NB4 (cell line): ENCODE data around the gene KCTD7.
"Not testable (repeated sequence)": the region's sequence is repeated elsewhere in the genome, so short reads cannot be mapped to it uniquely, and the experiment has no call there.

Experiments
- DNase-seq: peaks from one replicate; pipeline ENCODE4 v3.0.0; 2010; ENCODE audit warnings: low read depth
- H3K4me3 ChIP-seq: one replicate; pipeline ENCODE4 v1.5.1; 2011; ENCODE audit warnings: mild to moderate bottlenecking, low read depth, low read length, moderate library complexity
- MYC ChIP-seq: IDR thresholded peaks from 2 replicates; pipeline ENCODE4 v1.6.1; 2011; ENCODE audit warnings: low read depth, low read length
- POLR2A ChIP-seq: IDR thresholded peaks from 2 replicates; pipeline ENCODE4 v1.6.1; 2011; ENCODE audit warnings: mild to moderate bottlenecking; ENCODE audit not compliant: insufficient read length; ENCODE audit errors: extremely low read depth
- TF ChIP-seq, protein P1 (sequence below): IDR thresholded peaks from 2 replicates; pipeline ENCODE4 v1.6.1; 2011; ENCODE audit warnings: low read depth, low read length
- TF ChIP-seq, protein P2 (sequence below): IDR thresholded peaks from one replicate; pipeline ENCODE4 v1.5.1; 2012; ENCODE audit warnings: low read depth, low read length

Gene KCTD7

DNA sequence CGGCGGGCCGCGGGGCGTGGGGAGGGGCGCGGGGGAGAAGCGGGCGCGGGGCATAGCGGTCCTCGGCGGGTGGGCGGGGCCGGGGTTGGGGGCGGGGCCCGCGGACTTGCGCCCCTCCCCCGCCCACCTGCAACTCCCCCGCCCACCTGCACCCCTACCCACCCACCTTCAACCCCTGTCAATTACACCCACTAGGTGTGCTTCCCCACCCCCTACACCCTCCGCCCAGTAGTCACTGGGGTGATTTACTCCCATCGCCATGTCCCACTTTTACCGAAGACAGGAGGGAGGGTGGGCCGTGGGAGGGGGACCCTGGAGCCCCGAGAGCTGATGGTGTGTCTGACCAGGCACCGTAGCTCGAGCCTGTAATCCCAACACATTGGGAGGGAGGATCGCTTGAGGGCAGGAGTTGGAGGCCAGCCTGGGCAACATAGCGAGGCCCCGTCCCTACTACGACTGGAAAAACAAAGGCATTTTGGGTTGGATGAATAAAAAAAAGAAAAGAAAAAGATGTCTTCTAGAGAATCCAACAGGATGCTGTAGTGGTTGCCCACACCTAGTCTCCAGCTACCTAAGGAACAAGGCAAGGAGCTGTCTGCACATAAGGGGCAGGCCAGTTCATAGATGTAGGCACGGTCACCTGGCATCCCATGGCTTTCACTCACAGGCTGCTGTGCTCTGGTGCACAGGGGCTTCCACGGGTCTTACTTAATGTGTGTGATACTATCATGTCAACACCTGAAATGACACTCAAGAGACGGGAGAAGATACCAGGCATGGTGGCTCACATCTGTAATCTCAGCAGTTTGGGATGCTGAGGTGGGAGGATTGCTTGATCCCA is 761 bp downstream of the KCTD7 start:
- DNase-seq = no peak
- TF ChIP-seq, protein P1, sequence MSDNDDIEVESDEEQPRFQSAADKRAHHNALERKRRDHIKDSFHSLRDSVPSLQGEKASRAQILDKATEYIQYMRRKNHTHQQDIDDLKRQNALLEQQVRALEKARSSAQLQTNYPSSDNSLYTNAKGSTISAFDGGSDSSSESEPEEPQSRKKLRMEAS = no peak
- TF ChIP-seq, protein P2, sequence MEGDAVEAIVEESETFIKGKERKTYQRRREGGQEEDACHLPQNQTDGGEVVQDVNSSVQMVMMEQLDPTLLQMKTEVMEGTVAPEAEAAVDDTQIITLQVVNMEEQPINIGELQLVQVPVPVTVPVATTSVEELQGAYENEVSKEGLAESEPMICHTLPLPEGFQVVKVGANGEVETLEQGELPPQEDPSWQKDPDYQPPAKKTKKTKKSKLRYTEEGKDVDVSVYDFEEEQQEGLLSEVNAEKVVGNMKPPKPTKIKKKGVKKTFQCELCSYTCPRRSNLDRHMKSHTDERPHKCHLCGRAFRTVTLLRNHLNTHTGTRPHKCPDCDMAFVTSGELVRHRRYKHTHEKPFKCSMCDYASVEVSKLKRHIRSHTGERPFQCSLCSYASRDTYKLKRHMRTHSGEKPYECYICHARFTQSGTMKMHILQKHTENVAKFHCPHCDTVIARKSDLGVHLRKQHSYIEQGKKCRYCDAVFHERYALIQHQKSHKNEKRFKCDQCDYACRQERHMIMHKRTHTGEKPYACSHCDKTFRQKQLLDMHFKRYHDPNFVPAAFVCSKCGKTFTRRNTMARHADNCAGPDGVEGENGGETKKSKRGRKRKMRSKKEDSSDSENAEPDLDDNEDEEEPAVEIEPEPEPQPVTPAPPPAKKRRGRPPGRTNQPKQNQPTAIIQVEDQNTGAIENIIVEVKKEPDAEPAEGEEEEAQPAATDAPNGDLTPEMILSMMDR = no peak
- no peak; the same call in 1 of the 2 replicates for TF ChIP-seq MYC
- no peak for TF ChIP-seq POLR2A
- peak overlapping the region; percentile 47 for H3K4me3 ChIP-seq

DNA sequence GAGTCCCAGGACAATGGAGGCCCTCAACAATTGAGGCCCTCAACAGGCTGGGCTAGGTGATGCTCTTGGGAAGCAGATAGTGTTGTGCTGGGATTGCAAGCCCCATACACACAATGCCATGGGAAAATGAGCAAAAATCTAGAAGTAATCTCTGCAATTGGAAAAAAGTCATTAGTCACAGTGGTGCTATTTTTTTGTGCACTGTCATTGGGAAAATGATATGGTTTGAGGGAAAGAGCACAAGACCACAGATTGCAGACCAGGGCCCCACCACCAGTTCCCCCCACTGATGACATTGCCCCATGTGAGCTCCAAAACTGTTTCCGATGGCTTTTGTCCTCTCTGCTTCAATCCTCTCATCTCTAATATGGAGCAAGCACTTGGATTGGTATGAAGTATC is 1.9 kb downstream of the KCTD7 start:
- DNase-seq = peak; percentile 74
- TF ChIP-seq, protein P2 = no peak
- TF ChIP-seq POLR2A = no peak
- TF ChIP-seq, protein P1 = no peak
- no peak for TF ChIP-seq MYC
- H3K4me3 ChIP-seq = no peak overlapping the region

DNA sequence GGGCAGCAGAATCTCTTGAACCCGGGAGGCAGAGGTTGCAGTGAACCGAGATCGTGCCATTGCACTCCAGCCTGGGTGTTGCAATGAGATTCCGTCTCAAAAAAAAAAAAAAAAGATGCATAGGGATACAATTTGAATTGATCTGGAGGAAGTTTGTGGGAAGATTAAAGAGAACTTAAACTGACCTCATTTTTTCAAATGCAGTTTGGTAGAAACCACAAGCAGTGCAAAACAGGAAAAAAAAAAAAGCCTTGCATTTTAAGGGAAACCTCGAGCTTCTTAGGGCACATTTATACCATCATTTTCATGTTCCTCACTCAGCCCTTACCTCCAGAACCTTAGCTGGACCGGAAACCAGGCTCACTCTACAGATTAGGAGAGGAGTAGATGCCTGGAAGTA is 2.8 kb downstream of the KCTD7 start:
- TF ChIP-seq, protein P1 = no peak
- TF ChIP-seq, protein P2 = no peak
- TF ChIP-seq MYC = no peak
- no peak for TF ChIP-seq POLR2A
- H3K4me3 ChIP-seq = no peak overlapping the region
- peak; percentile 81 for DNase-seq

DNA sequence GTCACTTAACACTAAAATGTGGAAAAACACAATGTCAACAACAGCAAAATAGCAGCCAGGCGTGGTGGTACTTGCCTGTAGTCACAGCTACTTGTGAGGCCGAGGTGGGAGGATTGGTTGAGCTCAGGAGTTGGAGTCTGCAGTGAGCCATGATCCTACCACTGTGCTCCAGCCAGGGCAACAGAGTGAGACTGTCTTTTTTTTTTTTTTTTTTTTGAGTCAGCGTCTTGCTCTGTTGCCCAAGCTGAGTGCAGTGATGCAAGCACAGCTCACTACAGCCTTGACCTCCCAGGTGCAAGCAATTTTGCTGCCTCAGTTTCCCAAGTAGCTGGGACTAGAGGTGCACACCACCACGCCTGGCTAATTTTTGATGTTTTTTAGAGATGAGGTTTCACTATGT is 6.1 kb downstream of the KCTD7 start:
- TF ChIP-seq POLR2A = no peak
- TF ChIP-seq MYC = no peak
- TF ChIP-seq, protein P1 = no peak
- TF ChIP-seq, protein P2 = no peak
- no peak for DNase-seq
- no peak overlapping the region for H3K4me3 ChIP-seq

DNA sequence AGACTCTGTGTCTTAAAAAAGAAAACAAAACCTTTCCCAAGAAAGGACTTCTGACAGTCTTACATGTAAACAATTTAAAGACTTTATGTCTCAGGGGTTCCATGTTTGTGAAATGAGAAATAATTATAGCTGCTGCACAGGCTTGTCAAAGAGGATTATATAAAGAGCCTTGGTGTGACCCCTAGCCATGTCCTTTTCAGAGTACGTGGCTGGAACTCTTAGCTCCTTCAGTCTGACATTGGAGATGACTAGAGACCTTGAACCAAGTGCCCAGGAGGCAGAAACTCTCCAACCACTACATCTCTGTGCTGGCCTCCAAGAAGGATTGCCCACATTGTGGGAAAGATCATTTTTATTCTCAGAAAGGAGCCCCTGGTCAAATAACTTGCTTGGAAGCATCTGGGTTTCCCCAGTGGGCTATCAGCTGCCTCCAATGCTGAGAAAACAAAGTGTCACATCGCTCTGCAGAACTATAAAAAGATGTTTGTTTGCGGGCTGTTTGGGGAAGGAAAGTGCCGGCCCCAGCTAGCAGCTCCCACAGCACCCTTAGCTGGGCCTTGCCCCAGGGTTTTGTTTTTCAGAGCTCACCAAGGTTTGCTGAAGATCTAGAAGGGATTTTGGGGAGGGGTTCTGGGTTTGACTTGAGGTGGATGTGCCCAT is 6.8 kb downstream of the KCTD7 start:
- not testable (repeated sequence) for DNase-seq, H3K4me3 ChIP-seq

DNA sequence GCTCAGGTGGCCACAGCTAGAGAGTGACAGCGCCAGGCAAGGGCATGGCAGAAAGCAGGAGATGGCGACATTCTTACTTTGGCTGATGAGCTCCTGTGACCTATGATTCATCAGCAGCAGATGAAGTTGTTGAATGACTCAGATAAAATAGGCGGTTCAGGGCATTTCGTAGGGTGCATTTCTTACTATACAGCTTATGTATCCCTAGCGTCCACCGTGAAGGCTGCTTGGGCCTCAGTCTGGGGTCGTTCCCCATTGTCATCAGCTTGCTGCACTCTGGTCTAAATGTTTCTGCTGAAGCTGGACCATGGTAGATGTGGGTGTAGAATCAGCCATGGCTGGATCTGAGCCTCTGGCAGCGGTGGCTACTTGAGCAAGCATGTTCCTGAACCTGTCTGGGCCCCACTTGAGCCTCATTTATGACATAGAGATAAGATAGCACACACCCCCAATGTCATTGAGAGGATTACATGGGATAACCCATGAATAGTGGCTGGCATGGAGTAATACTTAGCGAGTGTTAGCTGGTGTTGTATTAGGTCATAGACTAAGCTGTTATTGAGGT is 7.4 kb downstream of the KCTD7 start:
- not testable (repeated sequence) for H3K4me3 ChIP-seq
- peak; percentile 77 for DNase-seq
